CD1c-positive myeloid dendritic cell (primary cell): ENCODE results near the gene SNTG2.

Experiments
- DNase-seq: peaks from one replicate; pipeline ENCODE4 v3.0.0-alpha.2; 2016; ENCODE audit errors: extremely low spot score

The SNTG2 gene

DNA sequence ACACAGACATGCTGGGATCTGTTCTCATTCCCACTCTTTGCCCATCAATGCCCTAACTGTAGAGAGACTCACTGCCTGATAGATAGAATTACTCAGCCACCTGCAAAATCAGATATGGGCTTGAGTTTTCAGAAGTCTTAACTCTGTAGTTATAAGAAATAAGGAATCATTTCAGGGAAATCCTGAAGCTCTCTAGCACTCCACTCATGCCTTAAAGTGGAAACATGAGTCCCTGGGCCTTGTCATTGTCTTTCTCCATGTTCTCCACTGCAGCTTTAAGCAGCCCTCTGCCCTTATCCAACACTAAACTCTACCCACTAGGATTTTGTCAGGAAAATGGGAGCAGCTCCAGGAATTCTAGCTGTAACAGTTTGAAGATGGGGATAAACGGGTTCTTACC is 192.5 kb downstream of the SNTG2 start:
- no peak for DNase-seq

DNA sequence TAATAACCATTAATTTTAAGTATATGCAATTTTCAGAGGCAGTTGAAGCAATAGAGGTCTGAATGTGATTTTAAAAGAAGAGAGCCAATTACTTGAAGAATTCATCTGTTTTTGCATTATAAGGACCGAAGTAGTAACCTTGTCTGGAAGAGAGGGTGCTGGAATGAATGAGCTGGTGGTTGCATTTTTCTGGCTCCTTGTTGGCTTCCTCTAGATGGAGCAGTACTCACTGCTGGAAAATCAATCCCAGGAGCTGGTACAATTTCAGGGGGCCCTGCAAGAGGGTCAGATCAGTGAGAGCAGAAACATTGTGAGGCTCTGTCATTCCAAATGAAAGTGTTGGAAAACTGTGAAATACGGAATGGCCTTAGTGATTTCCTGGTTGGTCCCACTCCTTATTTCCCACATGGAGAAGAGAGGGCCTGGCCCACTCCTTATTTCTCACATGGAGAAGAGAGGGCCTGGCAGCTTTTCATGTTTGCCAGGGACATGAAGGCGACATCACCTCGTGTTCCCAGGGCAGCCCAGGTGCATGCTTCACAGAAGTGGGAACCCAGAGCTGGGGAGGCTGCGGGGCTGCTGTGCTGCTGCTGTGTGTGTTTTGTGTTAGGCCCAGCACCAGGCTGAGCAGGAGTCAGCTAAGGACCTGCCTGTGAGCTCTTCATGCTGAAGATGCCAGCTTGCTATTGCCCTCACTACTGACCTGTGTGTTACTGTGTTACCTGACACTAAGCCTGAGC is 197.4 kb downstream of the SNTG2 start:
- DNase-seq: no peak

DNA sequence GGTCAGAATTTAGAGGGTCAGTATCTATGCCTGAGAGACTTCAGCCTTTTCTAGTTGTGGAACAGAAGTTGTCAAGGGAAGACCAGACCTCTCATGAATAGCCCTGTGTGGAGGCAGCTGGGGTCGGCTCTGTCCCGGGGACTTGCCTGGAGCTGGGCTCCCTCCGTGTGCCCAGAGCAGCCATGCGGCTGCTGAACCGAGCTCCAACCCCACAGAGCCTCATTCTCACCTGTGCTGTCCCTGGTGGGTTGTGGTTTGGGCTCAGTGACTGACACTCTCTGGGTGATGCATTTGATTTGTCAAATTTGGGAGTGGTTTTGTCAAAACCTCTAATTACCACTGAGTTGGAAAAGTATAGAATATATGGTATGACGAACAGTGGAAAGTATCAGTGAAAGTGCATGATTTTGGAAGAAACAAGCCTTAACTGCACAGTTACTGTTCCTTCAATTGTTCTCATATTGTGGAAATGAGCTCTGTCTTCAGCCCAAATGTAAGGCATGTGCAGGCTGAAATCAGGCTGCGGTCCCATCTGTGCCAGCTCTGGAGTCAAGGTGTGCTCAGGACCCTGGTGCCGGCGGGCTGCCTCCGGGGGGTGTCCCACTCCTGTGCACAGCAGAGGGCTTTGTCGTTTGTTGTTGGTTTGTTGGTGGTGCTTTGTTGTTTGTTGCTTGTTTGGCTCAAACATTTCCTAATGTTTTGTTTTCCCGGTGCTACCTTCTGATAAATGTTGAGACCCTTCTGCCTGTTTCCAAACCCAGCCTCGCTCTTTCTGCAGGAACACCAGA is 200.3 kb downstream of the SNTG2 start:
- DNase-seq: no peak

DNA sequence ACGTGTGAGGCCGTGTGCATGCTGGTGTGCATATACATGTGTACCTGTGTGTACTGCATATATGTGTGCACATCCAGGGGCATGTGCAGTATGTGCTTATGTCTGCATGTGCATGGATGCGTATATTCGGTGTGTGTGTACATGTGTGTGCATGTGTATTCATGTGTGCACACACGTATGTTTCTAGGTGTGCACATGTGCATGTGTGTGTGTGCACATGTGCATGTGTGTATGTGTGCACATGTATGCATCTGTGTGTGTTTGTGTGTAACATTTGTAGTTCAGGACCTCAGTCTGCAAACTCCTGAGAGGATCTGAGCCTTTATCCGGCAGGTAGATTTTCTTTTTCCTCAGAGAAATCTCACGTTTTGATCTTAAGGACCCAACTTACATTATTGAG is 201.7 kb downstream of the SNTG2 start:
- no peak for DNase-seq

DNA sequence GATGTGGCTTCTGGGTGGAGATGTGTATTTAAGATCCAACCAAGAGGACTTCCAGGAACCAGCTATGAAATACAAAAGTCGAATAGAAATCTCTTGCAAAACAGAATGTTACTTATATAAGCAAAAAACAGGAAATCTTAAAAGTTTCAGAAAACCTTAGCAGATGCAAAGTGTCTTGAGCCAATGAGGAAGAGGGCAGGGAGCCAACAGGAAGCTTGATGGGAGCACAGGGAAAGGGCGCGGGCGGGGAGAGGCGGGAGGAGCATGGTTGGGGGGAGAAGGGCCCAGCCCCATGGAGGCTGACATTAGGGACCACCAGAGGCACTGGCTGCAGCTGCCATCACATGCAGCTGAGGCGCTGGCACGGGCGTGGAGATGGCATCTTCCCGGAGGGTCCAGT is 203.3 kb downstream of the SNTG2 start:
- no peak for DNase-seq

DNA sequence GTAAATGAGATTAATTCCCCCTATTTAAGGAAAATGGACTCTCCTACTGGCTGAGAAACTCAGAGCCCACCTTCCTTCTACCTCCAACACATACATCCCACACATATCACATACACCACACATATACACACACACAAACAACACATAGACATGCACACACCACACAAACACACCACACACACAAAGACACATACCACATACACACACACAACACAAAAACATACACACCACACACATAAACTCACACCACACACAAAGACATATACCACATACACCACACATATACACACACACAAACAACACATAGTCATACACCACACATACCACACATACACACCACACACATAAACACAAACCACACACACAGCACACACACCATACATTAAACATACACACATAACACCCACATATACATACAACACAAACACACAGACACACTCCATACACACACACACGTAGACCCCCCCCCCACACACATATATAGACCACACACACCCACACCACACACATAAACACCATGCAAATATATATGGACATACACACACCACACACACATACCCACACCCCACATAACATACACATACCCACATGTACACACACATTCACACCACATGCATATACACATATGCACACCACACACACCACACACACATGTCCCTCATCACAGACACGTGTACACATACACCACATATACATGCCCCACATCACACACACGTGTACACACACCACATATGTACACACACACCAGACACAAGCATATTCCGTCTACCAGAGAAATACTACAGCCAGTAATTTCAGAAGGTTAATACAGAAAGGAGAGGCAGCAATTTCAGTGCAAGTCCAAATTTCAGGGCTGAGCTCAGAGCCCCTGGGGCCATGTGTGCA is 204.3 kb downstream of the SNTG2 start:
- no peak for DNase-seq

DNA sequence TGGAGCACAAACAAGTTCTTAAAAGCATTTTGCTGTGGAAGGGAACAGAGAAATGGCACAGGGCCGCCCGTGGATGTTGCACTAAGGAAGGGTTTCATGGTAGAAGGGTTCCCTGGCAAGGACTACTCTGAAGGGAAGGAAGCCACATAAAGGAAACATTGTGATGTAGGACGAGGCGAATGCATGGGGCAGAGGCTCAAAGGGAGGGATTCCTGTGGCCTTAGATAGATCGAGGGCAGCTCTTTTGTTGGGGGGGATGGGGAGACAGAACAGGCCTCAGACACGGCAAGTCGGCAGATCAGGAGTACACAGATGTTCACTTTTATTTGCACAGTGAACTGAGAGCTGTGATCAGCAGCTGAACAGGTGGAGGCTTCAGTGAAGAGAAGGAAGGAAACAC is 205.4 kb downstream of the SNTG2 start:
- DNase-seq: no peak

DNA sequence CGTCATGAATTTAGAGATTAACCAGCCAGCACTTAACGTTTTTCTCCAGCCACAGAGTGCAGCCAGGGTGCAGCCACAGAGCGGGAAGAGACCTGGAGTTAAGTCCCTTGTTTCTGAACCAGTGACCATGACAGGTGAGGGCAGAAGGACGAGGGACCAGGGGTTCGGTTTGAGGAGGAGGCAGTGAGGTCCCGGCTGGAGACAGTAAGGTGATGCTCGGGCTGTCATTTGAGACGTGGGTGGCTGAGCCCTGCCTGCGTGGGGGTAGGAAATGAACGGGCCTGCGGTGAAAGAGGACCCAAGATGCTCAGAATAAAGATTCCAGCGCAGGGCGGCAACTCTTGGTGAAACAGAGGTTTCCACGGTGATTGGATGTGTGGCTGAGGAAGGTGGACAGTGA is 205.9 kb downstream of the SNTG2 start:
- no peak for DNase-seq

DNA sequence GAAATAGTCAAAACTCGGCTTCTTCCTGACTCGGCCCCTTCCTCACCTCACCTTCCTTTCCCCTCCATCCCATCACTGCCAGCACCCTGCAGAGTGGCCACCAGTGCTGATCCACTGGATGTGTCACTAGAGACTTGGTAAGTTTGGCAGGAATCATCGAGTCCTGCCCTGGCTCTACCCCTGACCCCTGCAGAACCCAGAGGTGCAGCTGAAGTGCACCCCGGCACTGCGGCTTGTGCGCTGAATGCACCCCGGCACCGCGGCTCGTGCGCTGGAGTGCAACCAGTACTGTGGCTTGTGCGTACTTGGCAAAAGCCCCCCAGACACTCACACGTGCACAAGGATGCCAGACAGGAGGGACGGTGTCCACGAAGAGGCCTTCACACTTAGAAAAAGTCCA is 206.5 kb downstream of the SNTG2 start:
- DNase-seq: no peak

DNA sequence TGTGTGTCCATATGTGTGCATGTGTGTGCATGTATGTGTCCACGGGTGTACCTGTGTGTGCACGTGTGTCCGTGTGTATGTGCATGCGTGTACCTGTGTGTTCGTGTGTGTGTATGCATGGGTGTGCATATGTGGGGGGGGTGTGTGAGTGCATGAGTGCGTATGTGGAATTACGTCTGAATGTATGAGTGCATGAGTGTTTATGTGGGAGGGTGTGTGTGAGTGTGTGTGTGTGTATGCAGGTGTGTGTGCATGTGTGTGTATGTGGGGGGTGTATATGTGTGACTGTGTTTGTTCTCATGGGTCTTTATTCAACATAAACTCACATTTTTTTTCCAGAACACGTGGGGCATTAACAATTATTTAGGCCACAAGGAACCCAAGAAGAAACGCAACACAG is 208.4 kb downstream of the SNTG2 start:
- no peak for DNase-seq

DNA sequence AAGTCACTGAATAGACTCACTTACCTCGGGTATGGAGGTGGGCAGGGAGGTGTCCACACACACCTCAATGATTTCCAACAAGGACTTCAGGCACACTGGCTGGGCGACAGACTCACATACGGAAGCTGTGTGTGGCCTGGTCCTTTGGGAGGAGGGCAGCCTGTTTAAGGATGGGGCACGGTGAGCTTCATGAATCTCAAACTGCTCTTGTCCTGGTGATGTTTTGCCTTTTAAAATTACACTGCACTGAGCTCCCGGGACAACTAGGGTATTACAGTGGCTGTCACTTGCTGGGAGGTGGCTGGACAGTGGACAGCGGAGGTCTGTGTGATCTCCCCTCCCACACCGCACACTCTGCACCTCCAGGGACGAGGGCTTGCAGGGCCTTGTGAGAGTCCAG is 211.6 kb downstream of the SNTG2 start:
- DNase-seq: no peak

DNA sequence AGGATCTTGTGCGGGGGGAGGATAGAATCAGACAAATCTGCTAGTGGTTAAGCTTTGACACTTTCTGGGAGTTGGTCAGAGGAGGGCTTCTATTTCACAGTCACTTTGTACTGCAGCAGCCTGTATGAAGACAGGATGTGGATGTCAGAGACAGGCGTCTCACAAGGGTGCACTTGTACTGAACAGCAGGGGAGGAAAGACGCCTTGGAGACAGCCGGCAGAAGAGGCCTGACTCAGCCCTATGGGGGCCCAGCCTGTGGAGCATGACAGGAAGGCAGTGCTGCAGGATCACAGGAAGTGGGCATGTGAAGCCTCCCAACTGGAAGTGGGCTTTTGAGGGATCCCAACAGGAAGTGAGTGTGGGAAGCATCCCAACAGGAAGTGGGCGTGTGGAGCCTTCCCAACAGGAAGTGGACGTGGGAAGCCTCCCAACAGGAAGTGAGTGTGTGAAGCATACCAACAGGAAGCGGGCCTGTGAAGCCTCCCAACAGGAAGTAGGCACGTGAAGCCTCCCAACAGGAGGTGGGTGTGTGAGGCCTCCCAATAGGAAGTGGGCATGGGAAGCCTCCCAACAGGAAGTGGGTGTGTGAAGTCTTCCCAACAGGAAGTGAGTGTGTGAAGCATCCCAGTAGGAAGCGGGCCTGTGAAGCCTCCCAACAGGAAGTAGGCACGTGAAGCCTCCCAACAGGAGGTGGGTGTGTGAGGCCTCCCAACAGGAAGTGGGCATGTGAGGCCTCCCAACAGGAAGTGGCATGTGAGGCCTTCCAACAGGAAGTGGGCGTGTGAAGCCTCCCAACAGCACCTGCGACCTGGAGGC is 212.3 kb downstream of the SNTG2 start:
- DNase-seq: no peak

DNA sequence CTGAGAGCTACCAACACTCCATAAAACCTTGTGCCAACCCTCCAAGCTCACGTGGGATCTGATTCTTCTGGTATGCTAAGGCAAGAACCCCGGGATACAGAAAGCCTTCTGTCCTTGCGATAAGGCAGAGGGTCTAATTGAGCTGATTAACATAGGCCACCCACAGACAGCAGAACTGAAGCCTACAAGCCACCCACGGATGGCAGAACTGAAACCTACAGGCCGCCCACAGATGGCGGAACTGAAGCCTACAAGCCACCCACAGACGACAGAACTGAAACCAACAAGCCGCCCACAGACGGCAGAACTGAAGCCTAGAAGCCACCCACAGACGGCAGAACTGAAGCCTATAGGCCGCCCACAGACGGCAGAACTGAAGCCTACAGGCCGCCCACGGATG is 216.3 kb downstream of the SNTG2 start:
- DNase-seq: no peak

DNA sequence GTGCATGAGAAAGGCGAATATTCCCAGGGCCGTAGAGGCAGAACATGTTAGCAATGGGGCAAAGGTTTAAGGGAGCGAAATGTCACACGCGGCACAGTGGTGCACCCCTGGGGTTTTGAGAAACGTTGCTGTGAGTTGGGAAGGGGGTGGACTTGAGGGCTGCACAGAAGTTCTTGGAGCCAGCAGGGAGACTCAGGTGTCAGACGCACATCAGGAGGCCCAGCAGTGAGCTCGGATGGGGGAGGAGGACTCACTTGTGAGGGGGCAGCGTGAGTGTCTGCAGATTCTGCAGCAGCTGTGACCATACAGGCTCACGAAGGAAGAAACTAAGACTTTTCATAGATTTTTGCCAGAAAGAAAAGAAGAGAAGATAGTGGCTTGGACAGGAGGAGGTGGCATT is 218.2 kb downstream of the SNTG2 start:
- no peak for DNase-seq

DNA sequence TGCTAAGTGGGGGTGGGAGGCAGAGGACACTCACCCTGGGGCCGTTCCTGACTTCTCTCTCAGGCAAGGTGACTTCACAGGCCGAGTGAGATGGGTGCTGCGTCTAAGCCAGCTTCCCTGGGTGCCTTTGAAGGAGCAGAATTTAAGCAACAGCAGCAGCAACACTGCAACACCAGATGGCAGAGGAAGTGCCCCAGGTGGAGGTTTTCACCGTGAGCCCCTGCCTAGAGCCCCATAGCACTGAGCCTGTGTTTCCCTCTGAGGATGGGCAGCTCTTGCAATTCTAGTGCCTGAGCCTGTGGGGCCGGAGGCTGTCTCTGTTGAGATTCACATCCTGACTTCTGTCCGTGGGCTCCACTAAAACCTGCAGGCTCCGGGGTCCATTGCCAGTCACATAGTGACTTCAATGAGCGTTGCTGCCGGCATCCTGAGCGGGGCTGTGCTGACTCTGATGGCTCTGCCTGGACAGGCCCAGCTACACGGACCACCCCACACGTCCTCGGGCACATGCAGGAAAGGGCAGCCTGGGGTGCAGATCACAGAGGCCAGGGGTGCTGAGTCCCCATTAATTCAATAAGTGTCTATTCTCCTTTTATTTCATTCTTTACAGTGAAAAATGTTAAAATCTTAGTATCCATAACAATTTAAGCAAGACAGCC is 218.8 kb downstream of the SNTG2 start:
- DNase-seq: no peak

DNA sequence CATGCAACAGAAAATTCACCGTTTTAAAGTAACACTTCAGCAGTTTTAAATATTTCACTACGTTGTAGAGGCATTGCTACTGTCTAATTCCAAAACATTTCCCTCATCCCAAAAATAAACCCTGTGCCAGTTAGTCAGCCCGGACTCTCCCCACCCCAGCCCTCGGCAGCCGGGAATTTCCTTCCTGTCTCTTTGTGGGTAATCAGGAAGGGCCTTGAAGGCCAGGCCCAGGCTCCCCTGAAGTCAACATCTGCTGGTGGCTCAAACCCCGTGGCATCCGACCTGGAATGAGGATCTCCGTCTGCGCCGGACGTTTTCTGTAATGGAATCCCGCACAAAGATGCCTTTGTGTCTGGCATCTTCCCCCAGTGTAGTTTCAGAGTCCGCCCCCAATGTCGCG is 219.6 kb downstream of the SNTG2 start:
- no peak for DNase-seq

DNA sequence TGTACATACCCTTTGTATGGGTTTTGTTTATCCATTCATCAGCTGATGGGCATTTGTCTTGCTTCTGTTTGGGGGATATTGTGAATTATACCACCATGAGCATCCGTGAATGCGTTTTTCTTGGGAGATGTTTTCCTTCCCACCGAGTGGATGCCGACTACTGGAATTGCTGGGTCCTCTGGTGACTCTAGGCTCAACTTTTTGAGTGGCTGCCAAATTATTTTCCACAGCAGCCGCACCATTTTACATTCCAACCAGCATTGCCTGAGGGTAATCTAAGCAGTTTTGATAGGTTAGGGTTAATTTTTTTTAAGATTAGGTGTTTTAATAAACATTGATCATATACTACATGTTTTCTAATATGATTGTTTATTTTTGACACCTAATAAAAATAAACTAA is 220.1 kb downstream of the SNTG2 start:
- no peak for DNase-seq

DNA sequence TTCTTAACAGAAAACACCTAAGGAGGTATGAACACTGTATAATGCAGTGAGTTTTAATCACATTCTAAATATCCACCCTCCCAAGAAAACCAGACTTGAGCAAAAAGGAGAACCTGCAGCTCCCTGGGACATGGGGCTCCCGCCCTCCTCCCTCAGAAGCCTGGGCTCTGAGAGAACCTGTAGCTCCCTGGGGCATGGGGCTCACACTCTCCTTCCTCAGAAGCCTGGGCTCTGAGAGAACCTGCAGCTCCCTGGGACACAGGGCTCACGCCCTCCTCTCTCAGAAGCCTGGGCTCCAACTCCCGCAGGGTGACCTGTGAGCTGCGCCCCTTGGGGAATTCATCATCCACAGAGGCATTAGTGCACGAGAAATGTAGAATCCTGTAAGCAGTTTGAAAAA is 222.9 kb downstream of the SNTG2 start:
- DNase-seq: no peak

DNA sequence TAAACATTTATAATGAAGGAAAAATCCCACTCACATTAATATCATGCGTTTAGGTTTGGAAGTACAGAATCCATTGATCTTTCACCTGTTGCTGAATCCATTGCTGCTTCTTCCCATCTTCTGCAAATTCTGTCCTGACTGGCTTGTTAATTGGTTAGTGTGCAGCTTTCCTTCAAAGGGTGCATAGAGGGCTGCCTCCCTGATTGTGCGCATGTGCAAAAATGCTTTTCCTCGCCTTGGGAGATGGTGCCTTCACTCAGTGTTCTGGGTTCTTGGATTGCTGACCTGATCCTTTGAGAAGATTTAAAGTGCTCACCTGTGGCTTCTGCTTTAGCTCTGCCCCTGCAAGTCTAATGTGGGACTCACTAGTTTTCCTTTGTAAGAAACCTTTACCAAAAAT is 231.2 kb downstream of the SNTG2 start:
- no peak for DNase-seq

DNA sequence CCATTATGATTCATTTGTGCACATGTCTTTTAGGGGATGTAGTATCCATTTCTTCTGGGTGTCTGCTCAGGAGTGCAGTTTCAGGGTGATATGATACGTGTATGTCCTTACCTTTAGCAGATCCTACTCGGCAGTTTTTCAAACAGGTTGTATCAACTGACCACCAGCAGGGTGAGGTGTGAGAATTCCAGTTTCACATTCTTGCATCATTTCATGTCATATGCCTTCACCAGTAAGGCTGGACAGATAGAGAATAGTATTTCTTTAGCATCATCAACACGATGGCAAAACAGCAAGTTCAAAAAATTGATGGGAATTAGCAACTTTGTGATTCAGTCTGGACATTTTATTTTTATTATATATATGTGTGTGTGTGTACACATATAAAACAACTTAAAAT is 232.7 kb downstream of the SNTG2 start:
- DNase-seq: no peak

DNA sequence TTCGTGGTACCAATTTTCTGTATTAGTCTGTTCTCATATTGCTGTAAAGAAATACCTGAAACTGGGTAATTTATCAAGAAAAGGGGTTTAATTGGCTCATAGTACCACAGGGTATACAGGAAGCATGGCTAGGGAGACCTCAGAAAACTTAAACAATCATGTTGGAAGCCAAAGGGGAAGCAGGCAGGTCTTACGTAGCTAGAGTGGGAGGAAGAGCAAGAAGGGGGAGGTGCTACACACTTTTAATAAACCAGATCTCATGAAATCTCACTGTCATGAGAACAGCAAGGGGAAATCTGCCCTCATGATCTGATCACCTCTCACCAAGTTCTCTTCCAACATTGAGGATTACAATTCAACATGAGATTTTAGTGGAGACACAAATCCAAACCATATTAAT is 235.8 kb downstream of the SNTG2 start:
- DNase-seq: no peak
